GM12873 (cell line): Measurements from ENCODE around the gene TMEM9.

ENCODE experiments used
- CTCF ChIP-seq: IDR thresholded peaks from 2 replicates; pipeline ENCODE4 v1.5.1; 2012; ENCODE audit warnings: low read depth, mild to moderate bottlenecking, moderate library complexity, low read length, control low read depth; ENCODE audit not compliant: insufficient read depth; ENCODE audit errors: missing control alignments

TMEM9 gene

GRCh38 chr1:201113451-201114244 is 40.6 kb downstream of the TMEM9 start:
- no peak for TF ChIP-seq CTCF

- TF ChIP-seq CTCF: no peak
Observed at GRCh38 chr1:201112926-201113325, 41.3 kb downstream of the TMEM9 start.

GRCh38 chr1:201112173-201112731 is 42.0 kb downstream of the TMEM9 start, which contains the start of gene CACNA1S:
CACNA1S (minus strand) TSS chr1:201112426; CDS start chr1:201112339, 87 bp downstream.
- no peak for TF ChIP-seq CTCF

- TF ChIP-seq CTCF: no peak
Observed at GRCh38 chr1:201111672-201112071, 42.6 kb downstream of the TMEM9 start.

- TF ChIP-seq CTCF: no peak
Observed at GRCh38 chr1:201111156-201111555, 43.1 kb downstream of the TMEM9 start.

- TF ChIP-seq CTCF: no peak
Observed at GRCh38 chr1:201110616-201111015, 43.7 kb downstream of the TMEM9 start.

- no peak for TF ChIP-seq CTCF
Observed at GRCh38 chr1:201110138-201110537, 44.1 kb downstream of the TMEM9 start.
